OCI-LY3 (cell line): ENCODE measurements around the gene NPFF.

Experiments
- H2AFZ ChIP-seq: fragments of 200-600, 300-600 bp; shearing (Covaris generic); 2 replicates; pipeline ENCODE4 v1.6.0; 2014; ENCODE audit warnings: antibody characterized with exemption, low read depth, low read length
- H3K27ac ChIP-seq: fragments of 200-600, 300-600 bp; sonication (generic); 2 replicates; pipeline ENCODE4 v1.5.1; 2014; ENCODE audit warnings: mild to moderate bottlenecking, low read length, moderate library complexity, mixed read lengths
- H3K27me3 ChIP-seq: fragments of 200-600, 300-600 bp; sonication (generic); 2 replicates; pipeline ENCODE4 v1.6.1; 2014; ENCODE audit warnings: low read depth, low read length, mixed read lengths
- H3K36me3 ChIP-seq: fragments of 200-600, 300-600 bp; sonication (generic); replicated peaks from 2 replicates; pipeline ENCODE3; 2014; ENCODE audit warnings: low read depth, low read length, mixed read lengths
- H3K4me1 ChIP-seq: fragments of 300-600, 200-600 bp; sonication (generic); 2 replicates; pipeline ENCODE4 v1.6.1; 2014; ENCODE audit warnings: low read length, mixed read lengths
- H3K4me2 ChIP-seq: fragments of 200-600, 300-600 bp; sonication (generic); 2 replicates; pipeline ENCODE4 v1.6.1; 2014; ENCODE audit warnings: low read length, mixed read lengths
- H3K4me3 ChIP-seq: fragments of 300-600, 200-600 bp; sonication (generic); 2 replicates; pipeline ENCODE4 v1.5.1; 2014; ENCODE audit warnings: antibody characterized with exemption, mild to moderate bottlenecking, low read length, moderate library complexity
- H3K79me2 ChIP-seq: fragments of 300-600, 200-600 bp; shearing (Covaris generic); 2 replicates; pipeline ENCODE4 v1.6.1; 2014; ENCODE audit warnings: mild to moderate bottlenecking, low read length, mixed read lengths
- H3K9ac ChIP-seq: fragments of 300-600, 200-600 bp; shearing (Covaris generic); 2 replicates; pipeline ENCODE4 v1.6.0; 2014; ENCODE audit warnings: mild to moderate bottlenecking, low read length, moderate library complexity
- H3K9me3 ChIP-seq: fragments of 200-600, 300-600 bp; shearing (Covaris generic); 2 replicates; pipeline ENCODE4 v1.6.1; 2014; ENCODE audit warnings: low read length, mixed read lengths; ENCODE audit not compliant: insufficient read depth
- H4K20me1 ChIP-seq: fragments of 200-600, 300-600 bp; sonication (generic); 2 replicates; pipeline ENCODE4 v1.6.1; 2016; ENCODE audit warnings: low read length, mixed read lengths; ENCODE audit not compliant: insufficient read depth
- CTCF ChIP-seq: fragments of 200-600, 300-600 bp; sonication (generic); IDR thresholded peaks from 2 replicates; pipeline ENCODE4 v1.5.1; 2014; ENCODE audit warnings: antibody characterized with exemption, low read length, low read depth
- EZH2phosphoT487 ChIP-seq: fragments of 200-600 bp; shearing (Covaris generic); IDR thresholded peaks from 2 replicates; pipeline ENCODE4 v1.6.1; 2018; ENCODE audit warnings: antibody characterized with exemption, mixed run types, low read depth

Gene NPFF

GRCh38 chr12:53505555-53506449 lies 1.5 kb downstream of the NPFF start:
- Histone ChIP-seq H3K4me1 (peaks cover 10% of the 10 kb centered on the region), H3K79me2 (peaks cover 17% of the 10 kb centered on the region), H3K4me2 (no peak overlapping the region), H3K27ac (no peak overlapping the region), H3K9ac (no peak overlapping the region), H3K36me3 (peaks cover 4% of the 10 kb centered on the region), H3K27me3 (no peaks in the 10 kb centered on the region), H3K4me3 (no peak overlapping the region), H4K20me1 (no peaks in the 10 kb centered on the region), H3K9me3 (no peaks in the 10 kb centered on the region), H2AFZ (no peak overlapping the region)
- TF ChIP-seq CTCF: no peak
- no peak for TF ChIP-seq EZH2phosphoT487

GRCh38 chr12:53505086-53505485 lies 2.2 kb downstream of the NPFF start:
- Histone ChIP-seq H3K4me2 (no peak overlapping the region), H3K9me3 (no peaks in the 10 kb centered on the region), H3K79me2 (peaks cover 17% of the 10 kb centered on the region), H3K4me1 (peaks cover 13% of the 10 kb centered on the region), H4K20me1 (no peaks in the 10 kb centered on the region), H3K27me3 (no peaks in the 10 kb centered on the region), H3K9ac (no peak overlapping the region), H3K4me3 (no peak overlapping the region), H2AFZ (no peak overlapping the region), H3K27ac (no peak overlapping the region), H3K36me3 (peaks cover 4% of the 10 kb centered on the region)
- TF ChIP-seq EZH2phosphoT487: no peak

GRCh38 chr12:53504004-53504920 lies 3.0 kb downstream of the NPFF start:
- Histone ChIP-seq H3K9me3 (no peaks in the 10 kb centered on the region), H3K9ac (no peak overlapping the region), H3K27ac (no peak overlapping the region), H3K4me2 (no peak overlapping the region), H3K4me1 (peaks cover 17% of the 10 kb centered on the region), H3K36me3 (peaks cover 4% of the 10 kb centered on the region), H2AFZ (no peak overlapping the region), H3K27me3 (no peaks in the 10 kb centered on the region), H3K4me3 (no peak overlapping the region), H3K79me2 (peaks cover 17% of the 10 kb centered on the region), H4K20me1 (no peaks in the 10 kb centered on the region)
- TF ChIP-seq CTCF: no peak
- no peak for TF ChIP-seq EZH2phosphoT487

- Histone ChIP-seq H3K4me2 (no peak overlapping the region), H3K9me3 (no peaks in the 10 kb centered on the region), H3K4me1 (peaks cover 24% of the 10 kb centered on the region), H3K36me3 (peaks cover 4% of the 10 kb centered on the region), H3K27ac (no peak overlapping the region), H3K79me2 (peaks cover 17% of the 10 kb centered on the region), H4K20me1 (no peaks in the 10 kb centered on the region), H2AFZ (no peak overlapping the region), H3K9ac (no peak overlapping the region), H3K4me3 (no peak overlapping the region), H3K27me3 (no peaks in the 10 kb centered on the region)
- TF ChIP-seq CTCF: no peak
- TF ChIP-seq EZH2phosphoT487: no peak
Measured at GRCh38 chr12:53502983-53503728, 4.1 kb downstream of the NPFF start.
